WTC11 (cell line): Measurements from ENCODE around the gene EDAR. TPM values are rescaled to one million over a fixed set of nuclear protein-coding genes. Genes with fewer than 3 reads are reported as not detected.

Source experiments
- ATAC-seq: fragments of 200-7000 bp; cut with Tn5 transposase; 2 replicates; pipeline ENCODE4 v1.10.0; 2021; ENCODE audit warnings: mild to moderate bottlenecking, moderate library complexity
- CTCF ChIA-PET: fragments of 300-600 bp; sonication (Branson Sonifier 250); formaldehyde crosslinking; loops from one replicate; lab custom pipeline; 2021; ENCODE audit warnings: antibody characterized with exemption; lab: Charles Lee
- POLR2A ChIA-PET: fragments of 350-600 bp; sonication (Branson Sonifier 250); formaldehyde crosslinking; loops from one replicate; lab custom pipeline; 2021; ENCODE audit warnings: antibody characterized with exemption; lab: Charles Lee
- DNase-seq: peaks from one replicate; pipeline ENCODE4 v3.0.0; 2021; ENCODE audit warnings: low spot score
- H3K27ac Mint-ChIP-seq: 2 replicates; pipeline ENCODE4 v1.8.0; 2021; ENCODE audit warnings: mixed read lengths
- H3K27me3 Mint-ChIP-seq: 2 replicates; pipeline ENCODE4 v1.8.0; 2021; ENCODE audit warnings: low read depth, mild to moderate bottlenecking, moderate library complexity, mixed read lengths
- H3K36me3 Mint-ChIP-seq: 2 replicates; pipeline ENCODE4 v1.8.0; 2021; ENCODE audit warnings: mixed read lengths
- H3K4me1 Mint-ChIP-seq: 2 replicates; pipeline ENCODE4 v1.8.0; 2022; ENCODE audit warnings: mixed read lengths
- H3K4me3 Mint-ChIP-seq: 2 replicates; pipeline ENCODE4 v1.8.0; 2021; ENCODE audit warnings: mild to moderate bottlenecking, moderate library complexity, mixed read lengths
- H3K9me3 Mint-ChIP-seq: 2 replicates; pipeline ENCODE4 v1.8.0; 2021; ENCODE audit warnings: mixed read lengths
- ATF1 ChIP-seq: sonication (generic); formaldehyde crosslinking; IDR thresholded peaks from 2 replicates; pipeline ENCODE4 v1.8.1; 2023; ENCODE audit warnings: mild to moderate bottlenecking, moderate library complexity, missing genetic modification reagents
- CREM ChIP-seq: sonication (generic); formaldehyde crosslinking; IDR thresholded peaks from 2 replicates; pipeline ENCODE4 v1.8.1; 2022; ENCODE audit warnings: mild to moderate bottlenecking, missing genetic modification reagents, moderate library complexity
- EMX1 ChIP-seq: fragments of 250-450 bp; sonication (Bioruptor Pico); IDR thresholded peaks from 2 replicates; pipeline ENCODE4 v1.8.0; 2021; ENCODE audit warnings: mild to moderate bottlenecking
- ESRRA ChIP-seq: sonication (generic); formaldehyde crosslinking; IDR thresholded peaks from 2 replicates; pipeline ENCODE4 v1.8.1; 2022; ENCODE audit warnings: mild to moderate bottlenecking, missing genetic modification reagents, borderline replicate concordance
- FOXK1 ChIP-seq: sonication (generic); formaldehyde crosslinking; IDR thresholded peaks from 2 replicates; pipeline ENCODE4 v1.8.0; 2022; ENCODE audit warnings: mild to moderate bottlenecking, moderate library complexity, missing genetic modification reagents
- GABPB1 ChIP-seq: sonication (generic); formaldehyde crosslinking; IDR thresholded peaks from 2 replicates; pipeline ENCODE4 v1.8.1; 2023; ENCODE audit warnings: mild to moderate bottlenecking, missing genetic modification reagents
- HMGA2 ChIP-seq: fragments of 250-450 bp; sonication (Bioruptor Pico); IDR thresholded peaks from 2 replicates; pipeline ENCODE4 v1.4.0; 2021; ENCODE audit warnings: mild to moderate bottlenecking, moderate library complexity
- MYBL2 ChIP-seq: sonication (generic); formaldehyde crosslinking; IDR thresholded peaks from 2 replicates; pipeline ENCODE4 v1.8.1; 2023; ENCODE audit warnings: mild to moderate bottlenecking, moderate library complexity, missing genetic modification reagents
- NFE2L1 ChIP-seq: sonication (generic); formaldehyde crosslinking; IDR thresholded peaks from 2 replicates; pipeline ENCODE4 v1.8.1; 2023; ENCODE audit warnings: missing genetic modification reagents
- NFYB ChIP-seq: sonication (generic); formaldehyde crosslinking; conservative IDR thresholded peaks from 2 replicates; pipeline ENCODE4 v1.8.0; 2022; ENCODE audit warnings: low read depth, missing genetic modification reagents
- NR3C1 ChIP-seq: sonication (generic); formaldehyde crosslinking; conservative IDR thresholded peaks from 2 replicates; pipeline ENCODE4 v1.8.1; 2023; ENCODE audit warnings: low read depth, mild to moderate bottlenecking, missing genetic modification reagents
- RORB ChIP-seq: fragments of 250-450 bp; sonication (Bioruptor Pico); IDR thresholded peaks from 2 replicates; pipeline ENCODE4 v1.9.0; 2021; ENCODE audit warnings: mild to moderate bottlenecking
- TP53 ChIP-seq: sonication (generic); formaldehyde crosslinking; IDR thresholded peaks from 2 replicates; pipeline ENCODE4 v1.8.1; 2023; ENCODE audit warnings: mild to moderate bottlenecking, missing genetic modification reagents
- ZNF138 ChIP-seq: sonication (generic); formaldehyde crosslinking; conservative IDR thresholded peaks from 2 replicates; pipeline ENCODE4 v1.8.1; 2022; ENCODE audit warnings: mild to moderate bottlenecking, moderate library complexity, missing genetic modification reagents
- ZNF263 ChIP-seq: sonication (generic); formaldehyde crosslinking; IDR thresholded peaks from 2 replicates; pipeline ENCODE4 v1.8.1; 2022; ENCODE audit warnings: low read depth, mild to moderate bottlenecking, moderate library complexity, missing genetic modification reagents
- ZNF671 ChIP-seq: fragments of 250-450 bp; sonication (Bioruptor Pico); IDR thresholded peaks from 2 replicates; pipeline ENCODE4 v1.8.0; 2021; ENCODE audit warnings: mild to moderate bottlenecking
- total RNA-seq: library from RNA; stranded (reverse); gene quantifications from 3 replicates; pipeline ENCODE4 v1.2.3, GENCODE V29; 2021
- TF ChIP-seq, protein P1 (sequence below): sonication (generic); formaldehyde crosslinking; IDR thresholded peaks from 2 replicates; pipeline ENCODE4 v1.8.1; 2023; ENCODE audit warnings: mild to moderate bottlenecking, missing genetic modification reagents, borderline replicate concordance
- TF ChIP-seq, protein P2 (sequence below): fragments of 250-450 bp; sonication (Bioruptor Pico); IDR thresholded peaks from 2 replicates; pipeline ENCODE4 v1.9.0; 2021; ENCODE audit warnings: moderate library complexity, mild to moderate bottlenecking, inconsistent platforms, borderline replicate concordance
- TF ChIP-seq, protein P3 (sequence below): sonication (generic); formaldehyde crosslinking; IDR thresholded peaks from 2 replicates; pipeline ENCODE4 v1.8.1; 2022; ENCODE audit warnings: low read depth, mild to moderate bottlenecking, moderate library complexity, missing genetic modification reagents, borderline replicate concordance
- TF ChIP-seq, protein P4 (sequence below): sonication (generic); formaldehyde crosslinking; IDR thresholded peaks from 2 replicates; pipeline ENCODE4 v1.8.1; 2023; ENCODE audit warnings: mild to moderate bottlenecking, missing genetic modification reagents
- TF ChIP-seq, protein P5 (sequence below): sonication (generic); formaldehyde crosslinking; IDR thresholded peaks from 2 replicates; pipeline ENCODE4 v1.8.1; 2023; ENCODE audit warnings: mild to moderate bottlenecking, missing genetic modification reagents
- TF ChIP-seq, protein P6 (sequence below): sonication (generic); formaldehyde crosslinking; IDR thresholded peaks from 2 replicates; pipeline ENCODE4 v1.8.0; 2022; ENCODE audit warnings: mild to moderate bottlenecking, missing genetic modification reagents
- TF ChIP-seq, protein P7 (sequence below): fragments of 250-450 bp; sonication (Bioruptor Pico); IDR thresholded peaks from 2 replicates; pipeline ENCODE4 v2.1.2; 2022; ENCODE audit warnings: mild to moderate bottlenecking, moderate library complexity

Gene EDAR
- total RNA-seq, 1 experiment from 2014 or later = not detected

DNA sequence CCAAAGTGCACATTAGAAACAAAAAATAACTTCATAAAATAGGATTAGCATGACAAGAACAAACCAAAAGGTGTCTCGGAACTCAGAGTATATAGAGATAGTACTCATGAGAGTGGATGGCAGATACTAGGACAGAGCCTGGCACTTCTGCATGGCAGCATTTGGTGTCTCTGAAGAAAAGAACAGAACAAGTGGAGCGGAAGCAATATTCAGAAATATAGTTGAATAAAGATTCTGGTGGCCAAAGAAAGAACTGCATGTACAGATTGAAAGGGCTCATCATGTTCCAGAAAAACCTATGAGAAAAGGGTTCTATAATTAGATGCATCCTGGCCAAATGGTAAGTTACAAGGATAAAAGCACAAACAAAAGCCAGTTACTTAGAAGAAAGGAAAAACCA lies 111.5 kb downstream of the EDAR start (continued):
- no peak for TF ChIP-seq EMX1 (CRISPR knock-in tag)
- no peak for TF ChIP-seq NR3C1
- no peak for TF ChIP-seq HMGA2 (CRISPR knock-in tag)
- TF ChIP-seq ZNF138 (CRISPR knock-in tag) = no peak
- TF ChIP-seq, protein P1, sequence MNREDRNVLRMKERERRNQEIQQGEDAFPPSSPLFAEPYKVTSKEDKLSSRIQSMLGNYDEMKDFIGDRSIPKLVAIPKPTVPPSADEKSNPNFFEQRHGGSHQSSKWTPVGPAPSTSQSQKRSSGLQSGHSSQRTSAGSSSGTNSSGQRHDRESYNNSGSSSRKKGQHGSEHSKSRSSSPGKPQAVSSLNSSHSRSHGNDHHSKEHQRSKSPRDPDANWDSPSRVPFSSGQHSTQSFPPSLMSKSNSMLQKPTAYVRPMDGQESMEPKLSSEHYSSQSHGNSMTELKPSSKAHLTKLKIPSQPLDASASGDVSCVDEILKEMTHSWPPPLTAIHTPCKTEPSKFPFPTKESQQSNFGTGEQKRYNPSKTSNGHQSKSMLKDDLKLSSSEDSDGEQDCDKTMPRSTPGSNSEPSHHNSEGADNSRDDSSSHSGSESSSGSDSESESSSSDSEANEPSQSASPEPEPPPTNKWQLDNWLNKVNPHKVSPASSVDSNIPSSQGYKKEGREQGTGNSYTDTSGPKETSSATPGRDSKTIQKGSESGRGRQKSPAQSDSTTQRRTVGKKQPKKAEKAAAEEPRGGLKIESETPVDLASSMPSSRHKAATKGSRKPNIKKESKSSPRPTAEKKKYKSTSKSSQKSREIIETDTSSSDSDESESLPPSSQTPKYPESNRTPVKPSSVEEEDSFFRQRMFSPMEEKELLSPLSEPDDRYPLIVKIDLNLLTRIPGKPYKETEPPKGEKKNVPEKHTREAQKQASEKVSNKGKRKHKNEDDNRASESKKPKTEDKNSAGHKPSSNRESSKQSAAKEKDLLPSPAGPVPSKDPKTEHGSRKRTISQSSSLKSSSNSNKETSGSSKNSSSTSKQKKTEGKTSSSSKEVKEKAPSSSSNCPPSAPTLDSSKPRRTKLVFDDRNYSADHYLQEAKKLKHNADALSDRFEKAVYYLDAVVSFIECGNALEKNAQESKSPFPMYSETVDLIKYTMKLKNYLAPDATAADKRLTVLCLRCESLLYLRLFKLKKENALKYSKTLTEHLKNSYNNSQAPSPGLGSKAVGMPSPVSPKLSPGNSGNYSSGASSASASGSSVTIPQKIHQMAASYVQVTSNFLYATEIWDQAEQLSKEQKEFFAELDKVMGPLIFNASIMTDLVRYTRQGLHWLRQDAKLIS (CRISPR knock-in tag) = no peak
- TF ChIP-seq FOXK1 = no peak
- TF ChIP-seq NFE2L1 = no peak
- TF ChIP-seq, all 79 proteins: peak for 0

DNA sequence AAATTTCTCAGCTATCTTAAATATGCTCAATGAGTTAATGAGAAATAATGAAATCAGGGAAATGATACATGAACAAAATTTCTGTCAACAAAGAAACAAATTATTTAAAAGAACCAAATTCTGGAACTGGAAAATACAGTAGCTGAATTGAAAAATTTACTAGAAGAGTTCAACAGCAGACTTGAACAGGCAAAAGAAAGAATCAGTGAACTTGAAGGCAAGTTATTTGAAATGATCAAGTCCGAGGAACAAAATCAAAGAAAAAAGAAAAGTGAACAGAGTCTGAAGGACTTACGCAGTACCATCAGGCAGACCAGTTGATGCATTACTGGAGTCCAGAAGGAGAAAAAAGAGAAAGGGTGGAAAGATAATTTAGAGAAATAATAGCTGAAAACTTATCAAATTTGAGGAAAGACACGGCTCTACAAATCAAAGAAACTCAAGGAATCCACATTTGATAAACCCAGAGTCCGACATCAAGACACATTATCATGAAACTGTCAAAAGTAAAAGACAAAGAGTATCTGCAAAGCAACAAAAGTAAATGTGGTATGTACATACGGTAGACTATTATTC lies 118.9 kb downstream of the EDAR start:
- Mint-ChIP-seq H3K27me3 (no peaks in the 10 kb centered on the region), H3K4me1 (peaks cover 7% of the 10 kb centered on the region), H3K4me3 (no peak overlapping the region), H3K36me3 (peaks cover 33% of the 10 kb centered on the region), H3K9me3 (peaks cover 19% of the 10 kb centered on the region), H3K27ac (no peak overlapping the region)
- DNase-seq (no peak), ATAC-seq (no peak)
- POLR2A ChIA-PET = no interaction called here
- CTCF ChIA-PET = no interaction called here
- TF ChIP-seq NR3C1 = no peak
- TF ChIP-seq GABPB1 (CRISPR knock-in tag) = no peak
- no peak for TF ChIP-seq ATF1 (CRISPR knock-in tag)
- TF ChIP-seq ESRRA (CRISPR knock-in tag) = no peak
- no peak for TF ChIP-seq CREM (CRISPR knock-in tag)
- TF ChIP-seq, protein P2, sequence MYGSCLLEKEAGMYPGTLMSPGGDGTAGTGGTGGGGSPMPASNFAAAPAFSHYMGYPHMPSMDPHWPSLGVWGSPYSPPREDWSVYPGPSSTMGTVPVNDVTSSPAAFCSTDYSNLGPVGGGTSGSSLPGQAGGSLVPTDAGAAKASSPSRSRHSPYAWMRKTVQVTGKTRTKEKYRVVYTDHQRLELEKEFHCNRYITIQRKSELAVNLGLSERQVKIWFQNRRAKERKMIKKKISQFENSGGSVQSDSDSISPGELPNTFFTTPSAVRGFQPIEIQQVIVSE (CRISPR knock-in tag) = no peak
- TF ChIP-seq TP53 = no peak
- TF ChIP-seq RORB (CRISPR knock-in tag) = no peak
- TF ChIP-seq MYBL2 (CRISPR knock-in tag) = no peak
- TF ChIP-seq, protein P3, sequence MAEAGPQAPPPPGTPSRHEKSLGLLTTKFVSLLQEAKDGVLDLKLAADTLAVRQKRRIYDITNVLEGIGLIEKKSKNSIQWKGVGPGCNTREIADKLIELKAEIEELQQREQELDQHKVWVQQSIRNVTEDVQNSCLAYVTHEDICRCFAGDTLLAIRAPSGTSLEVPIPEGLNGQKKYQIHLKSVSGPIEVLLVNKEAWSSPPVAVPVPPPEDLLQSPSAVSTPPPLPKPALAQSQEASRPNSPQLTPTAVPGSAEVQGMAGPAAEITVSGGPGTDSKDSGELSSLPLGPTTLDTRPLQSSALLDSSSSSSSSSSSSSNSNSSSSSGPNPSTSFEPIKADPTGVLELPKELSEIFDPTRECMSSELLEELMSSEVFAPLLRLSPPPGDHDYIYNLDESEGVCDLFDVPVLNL = no peak
- no peak for TF ChIP-seq NFYB (CRISPR knock-in tag)
- TF ChIP-seq, protein P4, sequence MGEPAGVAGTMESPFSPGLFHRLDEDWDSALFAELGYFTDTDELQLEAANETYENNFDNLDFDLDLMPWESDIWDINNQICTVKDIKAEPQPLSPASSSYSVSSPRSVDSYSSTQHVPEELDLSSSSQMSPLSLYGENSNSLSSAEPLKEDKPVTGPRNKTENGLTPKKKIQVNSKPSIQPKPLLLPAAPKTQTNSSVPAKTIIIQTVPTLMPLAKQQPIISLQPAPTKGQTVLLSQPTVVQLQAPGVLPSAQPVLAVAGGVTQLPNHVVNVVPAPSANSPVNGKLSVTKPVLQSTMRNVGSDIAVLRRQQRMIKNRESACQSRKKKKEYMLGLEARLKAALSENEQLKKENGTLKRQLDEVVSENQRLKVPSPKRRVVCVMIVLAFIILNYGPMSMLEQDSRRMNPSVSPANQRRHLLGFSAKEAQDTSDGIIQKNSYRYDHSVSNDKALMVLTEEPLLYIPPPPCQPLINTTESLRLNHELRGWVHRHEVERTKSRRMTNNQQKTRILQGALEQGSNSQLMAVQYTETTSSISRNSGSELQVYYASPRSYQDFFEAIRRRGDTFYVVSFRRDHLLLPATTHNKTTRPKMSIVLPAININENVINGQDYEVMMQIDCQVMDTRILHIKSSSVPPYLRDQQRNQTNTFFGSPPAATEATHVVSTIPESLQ (CRISPR knock-in tag) = no peak
- TF ChIP-seq, protein P5, sequence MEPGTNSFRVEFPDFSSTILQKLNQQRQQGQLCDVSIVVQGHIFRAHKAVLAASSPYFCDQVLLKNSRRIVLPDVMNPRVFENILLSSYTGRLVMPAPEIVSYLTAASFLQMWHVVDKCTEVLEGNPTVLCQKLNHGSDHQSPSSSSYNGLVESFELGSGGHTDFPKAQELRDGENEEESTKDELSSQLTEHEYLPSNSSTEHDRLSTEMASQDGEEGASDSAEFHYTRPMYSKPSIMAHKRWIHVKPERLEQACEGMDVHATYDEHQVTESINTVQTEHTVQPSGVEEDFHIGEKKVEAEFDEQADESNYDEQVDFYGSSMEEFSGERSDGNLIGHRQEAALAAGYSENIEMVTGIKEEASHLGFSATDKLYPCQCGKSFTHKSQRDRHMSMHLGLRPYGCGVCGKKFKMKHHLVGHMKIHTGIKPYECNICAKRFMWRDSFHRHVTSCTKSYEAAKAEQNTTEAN = no peak
- TF ChIP-seq, protein P6, sequence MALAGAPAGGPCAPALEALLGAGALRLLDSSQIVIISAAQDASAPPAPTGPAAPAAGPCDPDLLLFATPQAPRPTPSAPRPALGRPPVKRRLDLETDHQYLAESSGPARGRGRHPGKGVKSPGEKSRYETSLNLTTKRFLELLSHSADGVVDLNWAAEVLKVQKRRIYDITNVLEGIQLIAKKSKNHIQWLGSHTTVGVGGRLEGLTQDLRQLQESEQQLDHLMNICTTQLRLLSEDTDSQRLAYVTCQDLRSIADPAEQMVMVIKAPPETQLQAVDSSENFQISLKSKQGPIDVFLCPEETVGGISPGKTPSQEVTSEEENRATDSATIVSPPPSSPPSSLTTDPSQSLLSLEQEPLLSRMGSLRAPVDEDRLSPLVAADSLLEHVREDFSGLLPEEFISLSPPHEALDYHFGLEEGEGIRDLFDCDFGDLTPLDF (CRISPR knock-in tag) = no peak
- TF ChIP-seq ZNF263 (CRISPR knock-in tag) = no peak
- TF ChIP-seq NFE2L1 = no peak
- no peak for TF ChIP-seq ZNF671 (CRISPR knock-in tag)
- TF ChIP-seq, protein P7, sequence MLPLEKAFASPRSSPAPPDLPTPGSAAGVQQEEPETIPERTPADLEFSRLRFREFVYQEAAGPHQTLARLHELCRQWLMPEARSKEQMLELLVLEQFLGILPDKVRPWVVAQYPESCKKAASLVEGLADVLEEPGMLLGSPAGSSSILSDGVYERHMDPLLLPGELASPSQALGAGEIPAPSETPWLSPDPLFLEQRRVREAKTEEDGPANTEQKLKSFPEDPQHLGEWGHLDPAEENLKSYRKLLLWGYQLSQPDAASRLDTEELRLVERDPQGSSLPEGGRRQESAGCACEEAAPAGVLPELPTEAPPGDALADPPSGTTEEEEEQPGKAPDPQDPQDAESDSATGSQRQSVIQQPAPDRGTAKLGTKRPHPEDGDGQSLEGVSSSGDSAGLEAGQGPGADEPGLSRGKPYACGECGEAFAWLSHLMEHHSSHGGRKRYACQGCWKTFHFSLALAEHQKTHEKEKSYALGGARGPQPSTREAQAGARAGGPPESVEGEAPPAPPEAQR (CRISPR knock-in tag) = no peak
